Measurements from ENCODE around the gene STXBP6.

DNA sequence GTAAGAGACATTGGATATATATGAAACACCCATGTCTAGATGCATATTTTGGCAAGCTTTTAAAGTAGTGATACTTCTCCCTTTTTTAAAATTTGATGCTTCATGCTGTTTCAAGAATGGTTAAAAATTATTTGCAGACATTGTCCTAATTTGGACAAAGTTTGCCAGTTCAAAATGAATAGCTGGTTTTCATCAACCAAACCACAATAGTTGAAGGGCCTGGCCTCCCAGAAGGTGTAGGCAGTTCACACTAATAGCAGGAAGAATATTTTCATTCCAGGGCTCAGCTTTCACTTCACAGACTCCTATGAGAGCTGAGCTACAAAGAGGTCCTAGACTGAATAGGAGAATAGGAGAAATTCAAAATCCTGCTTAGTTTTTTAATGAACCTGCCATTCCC, 78.7 kb downstream of the STXBP6 start:
- TF ChIP-seq, protein P1, sequence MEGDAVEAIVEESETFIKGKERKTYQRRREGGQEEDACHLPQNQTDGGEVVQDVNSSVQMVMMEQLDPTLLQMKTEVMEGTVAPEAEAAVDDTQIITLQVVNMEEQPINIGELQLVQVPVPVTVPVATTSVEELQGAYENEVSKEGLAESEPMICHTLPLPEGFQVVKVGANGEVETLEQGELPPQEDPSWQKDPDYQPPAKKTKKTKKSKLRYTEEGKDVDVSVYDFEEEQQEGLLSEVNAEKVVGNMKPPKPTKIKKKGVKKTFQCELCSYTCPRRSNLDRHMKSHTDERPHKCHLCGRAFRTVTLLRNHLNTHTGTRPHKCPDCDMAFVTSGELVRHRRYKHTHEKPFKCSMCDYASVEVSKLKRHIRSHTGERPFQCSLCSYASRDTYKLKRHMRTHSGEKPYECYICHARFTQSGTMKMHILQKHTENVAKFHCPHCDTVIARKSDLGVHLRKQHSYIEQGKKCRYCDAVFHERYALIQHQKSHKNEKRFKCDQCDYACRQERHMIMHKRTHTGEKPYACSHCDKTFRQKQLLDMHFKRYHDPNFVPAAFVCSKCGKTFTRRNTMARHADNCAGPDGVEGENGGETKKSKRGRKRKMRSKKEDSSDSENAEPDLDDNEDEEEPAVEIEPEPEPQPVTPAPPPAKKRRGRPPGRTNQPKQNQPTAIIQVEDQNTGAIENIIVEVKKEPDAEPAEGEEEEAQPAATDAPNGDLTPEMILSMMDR (conservative IDR thresholded peaks at IDR 0.05; ENCODE audit: low read depth in 2 of 2): no peak
- TF ChIP-seq EZH2 (IDR thresholded peaks at IDR 0.05; ENCODE audit: low read depth, unreplicated experiment): no peak

Data from GM23338 (cell line).